HEK293 (cell line): ENCODE measurements around the gene DCLK3.

Experiments used
- CTCF ChIA-PET: fragments of 350-600 bp; formaldehyde crosslinking; extraction: SDS; loops from one replicate; lab custom pipeline; 2021; ENCODE audit warnings: antibody characterized with exemption; lab: Yijun Ruan, JAX
- POLR2A ChIA-PET: fragments of 300-600 bp; formaldehyde crosslinking; extraction: SDS; loops from one replicate; lab custom pipeline; 2020; ENCODE audit warnings: antibody characterized with exemption, inconsistent platforms; lab: Yijun Ruan, JAX
- H3K27ac ChIP-seq: fragments of 200-500 bp; sonication (Bioruptor generic); 2 replicates; pipeline ENCODE4 v1.5.1; 2014; ENCODE audit warnings: low read depth, low read length, control low read depth, inconsistent platforms; ENCODE audit errors: extremely low read depth
- H3K36me3 ChIP-seq, 2 experiments: fragments of 200-500 bp in 1 of 2; sonication (Bioruptor generic) in 1 of 2; 1 replicate in 1 of 2; 2 replicates in 1 of 2; pipeline ENCODE4 v1.5.1; 2014 to 2017; ENCODE audit warnings: inconsistent platforms in 2 of 2, low read length in 2 of 2; ENCODE audit not compliant: control insufficient read depth in 2 of 2, insufficient read depth in 1 of 2
- H3K4me1 ChIP-seq: fragments of 200-500 bp; sonication (Bioruptor generic); 2 replicates; pipeline ENCODE4 v1.5.1; 2014; ENCODE audit warnings: mild to moderate bottlenecking, low read length, inconsistent platforms; ENCODE audit not compliant: control insufficient read depth, insufficient read depth
- H3K4me3 ChIP-seq: 2 replicates; pipeline ENCODE4 v1.5.1; 2011; ENCODE audit warnings: low read depth, mild to moderate bottlenecking, control low read depth, low read length, moderate library complexity
- H3K9me3 ChIP-seq: fragments of 200-500 bp; sonication (Bioruptor generic); 2 replicates; pipeline ENCODE4 v1.5.1; 2014; ENCODE audit warnings: low read depth, low read length, inconsistent platforms; ENCODE audit not compliant: control insufficient read depth, insufficient read depth
- FEZF1 ChIP-seq: fragments of 450-650 bp; formaldehyde crosslinking; IDR thresholded peaks from 2 replicates; pipeline ENCODE4 v1.5.1; 2016; ENCODE audit warnings: missing biosample characterization, missing genetic modification characterization
- GLIS1 ChIP-seq: fragments of 450-650 bp; formaldehyde crosslinking; IDR thresholded peaks from 2 replicates; pipeline ENCODE4 v1.5.1; 2016; ENCODE audit warnings: missing biosample characterization, missing genetic modification characterization
- GLIS2 ChIP-seq: fragments of 450-650 bp; formaldehyde crosslinking; IDR thresholded peaks from 2 replicates; pipeline ENCODE4 v1.5.1; 2016; ENCODE audit warnings: missing biosample characterization, missing genetic modification characterization
- PRDM1 ChIP-seq: fragments of 450-650 bp; formaldehyde crosslinking; IDR thresholded peaks from 2 replicates; pipeline ENCODE4; 2016; ENCODE audit warnings: missing biosample characterization, missing genetic modification characterization
- SP7 ChIP-seq: fragments of 450-650 bp; formaldehyde crosslinking; IDR thresholded peaks from 2 replicates; pipeline ENCODE4 v1.5.1; 2016; ENCODE audit warnings: missing biosample characterization, missing genetic modification characterization
- ZBTB1 ChIP-seq: fragments of 450-650 bp; formaldehyde crosslinking; IDR thresholded peaks from 2 replicates; pipeline ENCODE4 v1.5.1; 2016; ENCODE audit warnings: missing biosample characterization, missing genetic modification characterization
- ZFP37 ChIP-seq: fragments of 450-650 bp; formaldehyde crosslinking; IDR thresholded peaks from 2 replicates; pipeline ENCODE4 v1.5.1; 2016; ENCODE audit warnings: missing biosample characterization, missing genetic modification characterization
- ZNF138 ChIP-seq: fragments of 450-650 bp; formaldehyde crosslinking; IDR thresholded peaks from 2 replicates; pipeline ENCODE4 v1.5.1; 2016; ENCODE audit warnings: missing biosample characterization, missing genetic modification characterization, borderline replicate concordance
- ZNF2 ChIP-seq: fragments of 450-650 bp; formaldehyde crosslinking; IDR thresholded peaks from 2 replicates; pipeline ENCODE4 v1.5.1; 2016; ENCODE audit warnings: missing biosample characterization, missing genetic modification characterization
- ZNF221 ChIP-seq: fragments of 450-650 bp; formaldehyde crosslinking; IDR thresholded peaks from 2 replicates; pipeline ENCODE4 v1.5.1; 2017; ENCODE audit warnings: missing biosample characterization, missing genetic modification characterization, borderline replicate concordance
- ZNF248 ChIP-seq: fragments of 450-650 bp; formaldehyde crosslinking; IDR thresholded peaks from 2 replicates; pipeline ENCODE4 v1.5.1; 2017; ENCODE audit warnings: missing biosample characterization, missing genetic modification characterization
- ZNF266 ChIP-seq: fragments of 450-650 bp; formaldehyde crosslinking; IDR thresholded peaks from 2 replicates; pipeline ENCODE4 v1.5.1; 2016; ENCODE audit warnings: missing biosample characterization, missing genetic modification characterization, low read depth
- ZNF311 ChIP-seq: fragments of 450-650 bp; formaldehyde crosslinking; IDR thresholded peaks from 2 replicates; pipeline ENCODE4 v1.5.1; 2017; ENCODE audit warnings: missing biosample characterization, missing genetic modification characterization, borderline replicate concordance
- ZNF324 ChIP-seq: fragments of 450-650 bp; formaldehyde crosslinking; IDR thresholded peaks from 2 replicates; pipeline ENCODE4 v1.5.1; 2016; ENCODE audit warnings: missing biosample characterization, missing genetic modification characterization
- ZNF335 ChIP-seq: fragments of 450-650 bp; formaldehyde crosslinking; conservative IDR thresholded peaks from 2 replicates; pipeline ENCODE4 v1.5.1; 2016; ENCODE audit warnings: missing biosample characterization, missing genetic modification characterization
- ZNF391 ChIP-seq: fragments of 450-650 bp; formaldehyde crosslinking; IDR thresholded peaks from 2 replicates; pipeline ENCODE4 v1.5.1; 2016; ENCODE audit warnings: low read depth, missing biosample characterization, missing genetic modification characterization, borderline replicate concordance
- ZNF48 ChIP-seq: fragments of 450-650 bp; formaldehyde crosslinking; IDR thresholded peaks from 2 replicates; pipeline ENCODE4 v1.5.1; 2016; ENCODE audit warnings: missing biosample characterization, missing genetic modification characterization
- ZNF571 ChIP-seq: fragments of 450-650 bp; formaldehyde crosslinking; IDR thresholded peaks from 2 replicates; pipeline ENCODE4 v1.5.0; 2017; ENCODE audit warnings: missing biosample characterization, missing genetic modification characterization
- ZNF664 ChIP-seq: fragments of 450-650 bp; formaldehyde crosslinking; IDR thresholded peaks from 2 replicates; pipeline ENCODE4 v1.5.1; 2016; ENCODE audit warnings: missing biosample characterization, missing genetic modification characterization
- ZNF670 ChIP-seq: fragments of 450-650 bp; formaldehyde crosslinking; IDR thresholded peaks from 2 replicates; pipeline ENCODE4 v1.5.1; 2016; ENCODE audit warnings: missing biosample characterization, missing genetic modification characterization, low read depth
- ZNF677 ChIP-seq: fragments of 450-650 bp; IDR thresholded peaks from 2 replicates; pipeline ENCODE4 v1.5.0; 2018; ENCODE audit warnings: missing biosample characterization, mild to moderate bottlenecking, missing genetic modification characterization, moderate library complexity
- ZNF830 ChIP-seq: fragments of 450-650 bp; IDR thresholded peaks from 2 replicates; pipeline ENCODE4 v1.5.0; 2018; ENCODE audit warnings: missing biosample characterization, missing genetic modification characterization, low read depth, mild to moderate bottlenecking, moderate library complexity
- TF ChIP-seq, protein P1 (sequence below): fragments of 450-650 bp; formaldehyde crosslinking; IDR thresholded peaks from 2 replicates; pipeline ENCODE4 v1.5.1; 2016; ENCODE audit warnings: missing biosample characterization, missing genetic modification characterization
- TF ChIP-seq, protein P2 (sequence below): fragments of 450-650 bp; formaldehyde crosslinking; IDR thresholded peaks from 2 replicates; pipeline ENCODE4 v1.5.1; 2016; ENCODE audit warnings: missing biosample characterization, missing genetic modification characterization
- TF ChIP-seq, protein P3 (sequence below): fragments of 450-650 bp; formaldehyde crosslinking; conservative IDR thresholded peaks from 2 replicates; pipeline ENCODE4 v1.5.1; 2016; ENCODE audit warnings: low read depth, missing biosample characterization, missing genetic modification characterization
- TF ChIP-seq, protein P4 (sequence below): fragments of 450-650 bp; formaldehyde crosslinking; IDR thresholded peaks from 2 replicates; pipeline ENCODE4 v1.5.1; 2016; ENCODE audit warnings: missing biosample characterization, missing genetic modification characterization

The DCLK3 gene

DNA sequence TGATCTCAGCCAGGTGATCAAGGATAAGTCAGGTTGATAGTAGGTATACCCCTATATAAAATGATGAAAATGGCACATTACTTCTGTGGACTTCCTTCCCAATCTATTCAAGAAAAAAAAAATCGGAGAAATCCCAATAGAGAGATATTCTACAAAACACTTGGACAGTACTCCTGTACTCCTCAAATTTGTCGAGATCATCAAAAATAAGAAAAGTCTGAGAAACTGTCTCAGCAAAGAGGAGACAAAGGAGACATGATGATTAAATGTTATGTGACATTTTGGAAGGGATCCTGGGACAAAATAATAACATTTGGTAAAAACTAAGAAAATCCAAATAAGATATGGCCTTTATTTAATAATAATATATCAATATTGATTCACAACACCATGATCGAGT lies 94.6 kb downstream of the DCLK3 start:
- Histone ChIP-seq H3K4me1 (no peaks in the 10 kb centered on the region), H3K27ac (no peak overlapping the region), H3K4me3 (no peak overlapping the region), H3K36me3 (no peaks in the 10 kb centered on the region), H3K9me3 (no peaks in the 10 kb centered on the region)
- POLR2A ChIA-PET = no interaction called here
- TF ChIP-seq, protein P1, sequence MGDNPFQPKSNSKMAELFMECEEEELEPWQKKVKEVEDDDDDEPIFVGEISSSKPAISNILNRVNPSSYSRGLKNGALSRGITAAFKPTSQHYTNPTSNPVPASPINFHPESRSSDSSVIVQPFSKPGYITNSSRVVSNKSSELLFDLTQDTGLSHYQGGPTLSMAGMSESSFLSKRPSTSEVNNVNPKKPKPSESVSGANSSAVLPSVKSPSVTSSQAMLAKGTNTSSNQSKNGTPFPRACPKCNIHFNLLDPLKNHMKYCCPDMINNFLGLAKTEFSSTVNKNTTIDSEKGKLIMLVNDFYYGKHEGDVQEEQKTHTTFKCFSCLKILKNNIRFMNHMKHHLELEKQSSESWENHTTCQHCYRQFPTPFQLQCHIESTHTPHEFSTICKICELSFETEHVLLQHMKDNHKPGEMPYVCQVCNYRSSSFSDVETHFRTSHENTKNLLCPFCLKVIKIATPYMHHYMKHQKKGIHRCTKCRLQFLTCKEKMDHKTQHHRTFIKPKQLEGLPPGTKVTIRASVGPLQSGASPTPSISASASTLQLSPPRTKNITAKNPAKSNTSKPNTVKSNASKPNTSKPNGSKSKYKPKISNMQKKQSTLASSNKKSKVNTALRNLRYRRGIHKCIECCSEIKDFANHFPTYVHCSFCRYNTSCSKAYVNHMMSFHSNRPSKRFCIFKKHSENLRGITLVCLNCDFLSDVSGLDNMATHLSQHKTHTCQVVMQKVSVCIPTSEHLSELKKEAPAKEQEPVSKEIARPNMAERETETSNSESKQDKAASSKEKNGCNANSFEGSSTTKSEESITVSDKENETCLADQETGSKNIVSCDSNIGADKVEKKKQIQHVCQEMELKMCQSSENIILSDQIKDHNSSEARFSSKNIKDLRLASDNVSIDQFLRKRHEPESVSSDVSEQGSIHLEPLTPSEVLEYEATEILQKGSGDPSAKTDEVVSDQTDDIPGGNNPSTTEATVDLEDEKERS (tag by site-specific recombination) = no peak
- TF ChIP-seq ZNF335 (tag by site-specific recombination) (no peak), ZNF830 (no peak), ZNF221 (tag by site-specific recombination) (no peak), ZBTB1 (no peak), FEZF1 (tag by site-specific recombination) (no peak), ZNF266 (tag by site-specific recombination) (no peak), ZNF391 (tag by site-specific recombination) (no peak), GLIS1 (no peak), ZNF48 (tag by site-specific recombination) (no peak), ZNF138 (tag by site-specific recombination) (no peak), GLIS2 (tag by site-specific recombination) (no peak), ZNF324 (tag by site-specific recombination) (no peak)
- TF ChIP-seq, protein P2, sequence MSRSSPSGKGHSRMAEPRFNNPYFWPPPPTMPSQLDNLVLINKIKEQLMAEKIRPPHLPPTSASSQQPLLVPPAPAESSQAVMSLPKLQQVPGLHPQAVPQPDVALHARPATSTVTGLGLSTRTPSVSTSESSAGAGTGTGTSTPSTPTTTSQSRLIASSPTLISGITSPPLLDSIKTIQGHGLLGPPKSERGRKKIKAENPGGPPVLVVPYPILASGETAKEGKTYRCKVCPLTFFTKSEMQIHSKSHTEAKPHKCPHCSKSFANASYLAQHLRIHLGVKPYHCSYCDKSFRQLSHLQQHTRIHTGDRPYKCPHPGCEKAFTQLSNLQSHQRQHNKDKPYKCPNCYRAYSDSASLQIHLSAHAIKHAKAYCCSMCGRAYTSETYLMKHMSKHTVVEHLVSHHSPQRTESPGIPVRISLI (tag by site-specific recombination) = no peak
- TF ChIP-seq, protein P3, sequence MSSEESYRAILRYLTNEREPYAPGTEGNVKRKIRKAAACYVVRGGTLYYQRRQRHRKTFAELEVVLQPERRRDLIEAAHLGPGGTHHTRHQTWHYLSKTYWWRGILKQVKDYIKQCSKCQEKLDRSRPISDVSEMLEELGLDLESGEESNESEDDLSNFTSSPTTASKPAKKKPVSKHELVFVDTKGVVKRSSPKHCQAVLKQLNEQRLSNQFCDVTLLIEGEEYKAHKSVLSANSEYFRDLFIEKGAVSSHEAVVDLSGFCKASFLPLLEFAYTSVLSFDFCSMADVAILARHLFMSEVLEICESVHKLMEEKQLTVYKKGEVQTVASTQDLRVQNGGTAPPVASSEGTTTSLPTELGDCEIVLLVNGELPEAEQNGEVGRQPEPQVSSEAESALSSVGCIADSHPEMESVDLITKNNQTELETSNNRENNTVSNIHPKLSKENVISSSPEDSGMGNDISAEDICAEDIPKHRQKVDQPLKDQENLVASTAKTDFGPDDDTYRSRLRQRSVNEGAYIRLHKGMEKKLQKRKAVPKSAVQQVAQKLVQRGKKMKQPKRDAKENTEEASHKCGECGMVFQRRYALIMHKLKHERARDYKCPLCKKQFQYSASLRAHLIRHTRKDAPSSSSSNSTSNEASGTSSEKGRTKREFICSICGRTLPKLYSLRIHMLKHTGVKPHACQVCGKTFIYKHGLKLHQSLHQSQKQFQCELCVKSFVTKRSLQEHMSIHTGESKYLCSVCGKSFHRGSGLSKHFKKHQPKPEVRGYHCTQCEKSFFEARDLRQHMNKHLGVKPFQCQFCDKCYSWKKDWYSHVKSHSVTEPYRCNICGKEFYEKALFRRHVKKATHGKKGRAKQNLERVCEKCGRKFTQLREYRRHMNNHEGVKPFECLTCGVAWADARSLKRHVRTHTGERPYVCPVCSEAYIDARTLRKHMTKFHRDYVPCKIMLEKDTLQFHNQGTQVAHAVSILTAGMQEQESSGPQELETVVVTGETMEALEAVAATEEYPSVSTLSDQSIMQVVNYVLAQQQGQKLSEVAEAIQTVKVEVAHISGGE = no peak
- CTCF ChIA-PET = no interaction called here

- H3K27ac ChIP-seq = no peak overlapping the region
- ChIA-PET CTCF (interaction anchor here (1.1 kb wide), 1 partner anchor 74 kb away, joined by 3 read pairs; no protein-coding TSS in a partner anchor), POLR2A (no interaction called here)
- TF ChIP-seq PRDM1 (tag by site-specific recombination) = no peak
- TF ChIP-seq SP7 = no peak
- TF ChIP-seq, protein P4, sequence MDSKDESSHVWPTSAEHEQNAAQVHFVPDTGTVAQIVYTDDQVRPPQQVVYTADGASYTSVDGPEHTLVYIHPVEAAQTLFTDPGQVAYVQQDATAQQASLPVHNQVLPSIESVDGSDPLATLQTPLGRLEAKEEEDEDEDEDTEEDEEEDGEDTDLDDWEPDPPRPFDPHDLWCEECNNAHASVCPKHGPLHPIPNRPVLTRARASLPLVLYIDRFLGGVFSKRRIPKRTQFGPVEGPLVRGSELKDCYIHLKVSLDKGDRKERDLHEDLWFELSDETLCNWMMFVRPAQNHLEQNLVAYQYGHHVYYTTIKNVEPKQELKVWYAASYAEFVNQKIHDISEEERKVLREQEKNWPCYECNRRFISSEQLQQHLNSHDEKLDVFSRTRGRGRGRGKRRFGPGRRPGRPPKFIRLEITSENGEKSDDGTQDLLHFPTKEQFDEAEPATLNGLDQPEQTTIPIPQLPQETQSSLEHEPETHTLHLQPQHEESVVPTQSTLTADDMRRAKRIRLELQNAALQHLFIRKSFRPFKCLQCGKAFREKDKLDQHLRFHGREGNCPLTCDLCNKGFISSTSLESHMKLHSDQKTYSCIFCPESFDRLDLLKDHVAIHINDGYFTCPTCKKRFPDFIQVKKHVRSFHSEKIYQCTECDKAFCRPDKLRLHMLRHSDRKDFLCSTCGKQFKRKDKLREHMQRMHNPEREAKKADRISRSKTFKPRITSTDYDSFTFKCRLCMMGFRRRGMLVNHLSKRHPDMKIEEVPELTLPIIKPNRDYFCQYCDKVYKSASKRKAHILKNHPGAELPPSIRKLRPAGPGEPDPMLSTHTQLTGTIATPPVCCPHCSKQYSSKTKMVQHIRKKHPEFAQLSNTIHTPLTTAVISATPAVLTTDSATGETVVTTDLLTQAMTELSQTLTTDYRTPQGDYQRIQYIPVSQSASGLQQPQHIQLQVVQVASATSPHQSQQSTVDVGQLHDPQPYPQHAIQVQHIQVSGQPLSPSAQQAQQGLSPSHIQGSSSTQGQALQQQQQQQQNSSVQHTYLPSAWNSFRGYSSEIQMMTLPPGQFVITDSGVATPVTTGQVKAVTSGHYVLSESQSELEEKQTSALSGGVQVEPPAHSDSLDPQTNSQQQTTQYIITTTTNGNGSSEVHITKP (tag by site-specific recombination) = no peak
- TF ChIP-seq ZFP37 (tag by site-specific recombination) = no peak
- no peak for TF ChIP-seq ZNF670 (tag by site-specific recombination)
- TF ChIP-seq ZNF677 (tag by site-specific recombination) = no peak
- TF ChIP-seq ZNF266 (tag by site-specific recombination) = no peak
- no peak for TF ChIP-seq ZNF571 (tag by site-specific recombination)
- TF ChIP-seq ZNF664 (tag by site-specific recombination) = no peak
- no peak for TF ChIP-seq ZNF2 (tag by site-specific recombination)
- no peak for TF ChIP-seq ZNF311
- no peak for TF ChIP-seq ZNF248 (tag by site-specific recombination)
These were observed 98.2 kb downstream of the DCLK3 start for GRCh38 chr3:36666166-36666565.

More at GRCh38 chr3:36666166-36666565, 98.2 kb downstream of the DCLK3 start:
- Histone ChIP-seq H3K4me1 (no peaks in the 10 kb centered on the region), H3K36me3 (no peaks in the 10 kb centered on the region), H3K4me3 (no peak overlapping the region), H3K9me3 (no peaks in the 10 kb centered on the region)
